WTC11 (cell line): ENCODE measurements around the gene PRKCB. TPM values are rescaled to one million over a fixed set of nuclear protein-coding genes. Genes with fewer than 3 reads are reported as not detected.

Experiments used
- ATAC-seq: fragments of 200-7000 bp; cut with Tn5 transposase; 2 replicates; pipeline ENCODE4 v1.10.0; 2021; ENCODE audit warnings: mild to moderate bottlenecking, moderate library complexity
- CTCF ChIA-PET: fragments of 300-600 bp; sonication (Branson Sonifier 250); formaldehyde crosslinking; loops from one replicate; lab custom pipeline; 2021; ENCODE audit warnings: antibody characterized with exemption; lab: Charles Lee
- POLR2A ChIA-PET: fragments of 350-600 bp; sonication (Branson Sonifier 250); formaldehyde crosslinking; loops from one replicate; lab custom pipeline; 2021; ENCODE audit warnings: antibody characterized with exemption; lab: Charles Lee
- DNase-seq: peaks from one replicate; pipeline ENCODE4 v3.0.0; 2021; ENCODE audit warnings: low spot score
- H3K27ac Mint-ChIP-seq: 2 replicates; pipeline ENCODE4 v1.8.0; 2021; ENCODE audit warnings: mixed read lengths
- H3K27me3 Mint-ChIP-seq: 2 replicates; pipeline ENCODE4 v1.8.0; 2021; ENCODE audit warnings: low read depth, mild to moderate bottlenecking, moderate library complexity, mixed read lengths
- H3K36me3 Mint-ChIP-seq: 2 replicates; pipeline ENCODE4 v1.8.0; 2021; ENCODE audit warnings: mixed read lengths
- H3K4me1 Mint-ChIP-seq: 2 replicates; pipeline ENCODE4 v1.8.0; 2022; ENCODE audit warnings: mixed read lengths
- H3K4me3 Mint-ChIP-seq: 2 replicates; pipeline ENCODE4 v1.8.0; 2021; ENCODE audit warnings: mild to moderate bottlenecking, moderate library complexity, mixed read lengths
- H3K9me3 Mint-ChIP-seq: 2 replicates; pipeline ENCODE4 v1.8.0; 2021; ENCODE audit warnings: mixed read lengths
- AFF4 ChIP-seq: sonication (generic); formaldehyde crosslinking; IDR thresholded peaks from 2 replicates; pipeline ENCODE4 v1.8.1; 2023; ENCODE audit warnings: mild to moderate bottlenecking, missing genetic modification reagents, borderline replicate concordance
- ELF4 ChIP-seq: sonication (generic); formaldehyde crosslinking; IDR thresholded peaks from 2 replicates; pipeline ENCODE4 v1.8.1; 2022; ENCODE audit warnings: low read depth, mild to moderate bottlenecking, moderate library complexity, missing genetic modification reagents
- ESRRA ChIP-seq: sonication (generic); formaldehyde crosslinking; IDR thresholded peaks from 2 replicates; pipeline ENCODE4 v1.8.1; 2022; ENCODE audit warnings: mild to moderate bottlenecking, missing genetic modification reagents, borderline replicate concordance
- FOXP4 ChIP-seq: sonication (generic); formaldehyde crosslinking; IDR thresholded peaks from 2 replicates; pipeline ENCODE4 v1.8.0; 2022; ENCODE audit warnings: mild to moderate bottlenecking, missing genetic modification reagents
- RELA ChIP-seq: sonication (generic); formaldehyde crosslinking; IDR thresholded peaks from 2 replicates; pipeline ENCODE4 v1.8.1; 2022; ENCODE audit warnings: missing genetic modification reagents, mild to moderate bottlenecking, borderline replicate concordance
- TEAD4 ChIP-seq: sonication (generic); formaldehyde crosslinking; IDR thresholded peaks from 2 replicates; pipeline ENCODE4 v1.8.0; 2022; ENCODE audit warnings: mild to moderate bottlenecking, missing genetic modification reagents
- USF2 ChIP-seq: sonication (generic); formaldehyde crosslinking; IDR thresholded peaks from 2 replicates; pipeline ENCODE4 v1.8.1; 2023; ENCODE audit warnings: mild to moderate bottlenecking, missing genetic modification reagents, moderate library complexity
- ZBTB43 ChIP-seq: sonication (generic); formaldehyde crosslinking; IDR thresholded peaks from 2 replicates; pipeline ENCODE4 v1.8.1; 2023; ENCODE audit warnings: mild to moderate bottlenecking, missing genetic modification reagents
- ZNF416 ChIP-seq: fragments of 250-450 bp; sonication (Bioruptor Pico); IDR thresholded peaks from 2 replicates; pipeline ENCODE4 v1.9.0; 2021; ENCODE audit warnings: mild to moderate bottlenecking, inconsistent platforms
- ZNF532 ChIP-seq: fragments of 250-450 bp; sonication (Bioruptor Pico); IDR thresholded peaks from 2 replicates; pipeline ENCODE4 v1.9.0; 2021; ENCODE audit warnings: mild to moderate bottlenecking, borderline replicate concordance
- total RNA-seq: library from RNA; stranded (reverse); gene quantifications from 3 replicates; pipeline ENCODE4 v1.2.3, GENCODE V29; 2021

PRKCB gene
- total RNA-seq, 1 experiment from 2014 or later, result 6.9 TPM

GRCh38 chr16:24166661-24167528, 331.1 kb downstream of the PRKCB start:
- H3K36me3 Mint-ChIP-seq, result no peaks in the 10 kb centered on the region
- POLR2A ChIA-PET, result no interaction called here
- DNase-seq (no peak), ATAC-seq (no peak)
- no peak for TF ChIP-seq FOXP4 (CRISPR knock-in tag)
- no peak for TF ChIP-seq RELA
- no peaks in the 10 kb centered on the region for H3K9me3 Mint-ChIP-seq
- no peak overlapping the region for H3K27ac Mint-ChIP-seq
- CTCF ChIA-PET, result interaction anchor here (0.8 kb wide), 1 partner anchor 86 kb away, joined by 4 read pairs; no protein-coding TSS in a partner anchor
- no peak overlapping the region for H3K4me3 Mint-ChIP-seq
- H3K27me3 Mint-ChIP-seq, result no peaks in the 10 kb centered on the region
- H3K4me1 Mint-ChIP-seq, result peaks cover 26% of the 10 kb centered on the region

GRCh38 chr16:24168856-24169255, 333.1 kb downstream of the PRKCB start:
- no peaks in the 10 kb centered on the region for H3K36me3 Mint-ChIP-seq
- ATAC-seq, result no peak

More at GRCh38 chr16:24168856-24169255, 333.1 kb downstream of the PRKCB start:
- ChIA-PET POLR2A (no interaction called here), CTCF (interaction anchor here (0.6 to 1.5 kb wide), 3 partner anchors 67 to 123 kb away, joined by 3 to 5 read pairs (median 4); no protein-coding TSS in a partner anchor)
- Mint-ChIP-seq H3K4me3 (no peak overlapping the region), H3K27ac (no peak overlapping the region), H3K4me1 (peaks cover 12% of the 10 kb centered on the region), H3K27me3 (no peaks in the 10 kb centered on the region), H3K9me3 (no peaks in the 10 kb centered on the region)
- DNase-seq, result no peak
- TF ChIP-seq ESRRA (no peak), ZNF416 (CRISPR knock-in tag) (no peak), TEAD4 (CRISPR knock-in tag) (no peak), AFF4 (CRISPR knock-in tag) (no peak), ZBTB43 (CRISPR knock-in tag) (no peak), ZNF532 (CRISPR knock-in tag) (no peak), USF2 (CRISPR knock-in tag) (no peak), ELF4 (CRISPR knock-in tag) (no peak)
